ENCODE measurements around the gene UNC45A. TPM values are rescaled to one million over a fixed set of nuclear protein-coding genes. Genes with fewer than 3 reads are reported as not detected.

UNC45A gene
- total and polyA plus RNA-seq, 2 of the 13 experiments (the other 11 are each of a cell fraction or from before 2014, with no cell fraction given), result 33.8 to 39.7 TPM

DNA sequence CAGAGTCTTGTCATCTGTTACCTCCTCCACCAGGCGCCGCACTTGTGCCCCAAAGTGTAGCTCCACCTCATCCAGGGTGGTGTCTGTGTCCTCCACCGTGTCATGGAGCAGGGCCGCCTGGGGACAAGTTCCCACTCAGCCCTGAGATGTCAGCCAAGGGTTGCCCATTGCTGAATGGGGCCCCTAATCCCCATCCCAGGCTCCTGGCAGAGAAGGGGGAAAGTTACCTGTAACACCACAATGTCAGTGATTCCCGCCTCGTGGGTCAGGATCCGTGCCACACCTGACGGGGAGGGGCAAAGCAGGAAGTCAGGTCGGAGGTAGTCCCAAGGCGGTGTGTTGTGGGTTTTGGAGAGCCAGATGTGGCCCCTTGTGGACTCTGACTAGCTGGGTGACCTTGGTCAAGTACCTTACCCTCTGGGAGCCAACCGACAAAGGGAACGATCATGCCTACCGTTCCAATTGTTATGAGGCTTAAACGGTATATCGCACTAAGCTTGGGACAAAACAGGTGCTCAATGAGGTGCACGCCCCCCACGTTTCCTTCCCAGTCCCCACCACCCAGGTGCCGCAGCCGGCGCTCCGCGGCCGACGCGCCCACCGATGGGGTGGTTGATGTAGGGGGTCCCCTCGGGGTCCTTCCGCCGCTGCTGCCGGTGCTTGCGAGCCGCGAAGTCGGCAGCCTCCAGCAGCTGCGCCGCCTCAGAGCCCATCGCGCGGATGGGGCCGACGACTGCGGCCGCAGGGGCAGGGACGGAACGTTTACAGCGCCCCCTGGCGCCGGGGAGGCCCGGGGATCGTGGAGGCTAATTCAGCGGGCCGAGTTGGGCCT is 3.0 kb upstream of the UNC45A start, which contains the start of gene HDDC3 (continued):
- no peak for TF ChIP-seq GFI1 (CRISPR knock-in tag; IDR thresholded peaks at IDR 0.05; ENCODE audit: borderline replicate concordance)
- TF ChIP-seq, protein P1, sequence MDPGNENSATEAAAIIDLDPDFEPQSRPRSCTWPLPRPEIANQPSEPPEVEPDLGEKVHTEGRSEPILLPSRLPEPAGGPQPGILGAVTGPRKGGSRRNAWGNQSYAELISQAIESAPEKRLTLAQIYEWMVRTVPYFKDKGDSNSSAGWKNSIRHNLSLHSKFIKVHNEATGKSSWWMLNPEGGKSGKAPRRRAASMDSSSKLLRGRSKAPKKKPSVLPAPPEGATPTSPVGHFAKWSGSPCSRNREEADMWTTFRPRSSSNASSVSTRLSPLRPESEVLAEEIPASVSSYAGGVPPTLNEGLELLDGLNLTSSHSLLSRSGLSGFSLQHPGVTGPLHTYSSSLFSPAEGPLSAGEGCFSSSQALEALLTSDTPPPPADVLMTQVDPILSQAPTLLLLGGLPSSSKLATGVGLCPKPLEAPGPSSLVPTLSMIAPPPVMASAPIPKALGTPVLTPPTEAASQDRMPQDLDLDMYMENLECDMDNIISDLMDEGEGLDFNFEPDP (CRISPR knock-in tag; conservative IDR thresholded peaks at IDR 0.05), result peak; percentile 90; the same call in 1 of the 2 replicates
- peak; percentile 83 for TF ChIP-seq TARDBP (CRISPR knock-in tag; IDR thresholded peaks at IDR 0.05)
- TF ChIP-seq FOXA3 (CRISPR knock-in tag; IDR thresholded peaks at IDR 0.05), result peak; percentile 23; the same call in 1 of the 2 replicates
- no peak; the same call in none of the 2 replicates for TF ChIP-seq RXRA (CRISPR knock-in tag; IDR thresholded peaks at IDR 0.05)
- no peak for TF ChIP-seq ZFAT (CRISPR knock-in tag; conservative IDR thresholded peaks at IDR 0.05)
- TF ChIP-seq ATF7 (IDR thresholded peaks at IDR 0.05), result no peak
- no peak for TF ChIP-seq ATF7 (CRISPR knock-in tag; IDR thresholded peaks at IDR 0.05)
- TF ChIP-seq GABPB1 (CRISPR knock-in tag; IDR thresholded peaks at IDR 0.05), result peak; percentile 89
- TF ChIP-seq, protein P2, sequence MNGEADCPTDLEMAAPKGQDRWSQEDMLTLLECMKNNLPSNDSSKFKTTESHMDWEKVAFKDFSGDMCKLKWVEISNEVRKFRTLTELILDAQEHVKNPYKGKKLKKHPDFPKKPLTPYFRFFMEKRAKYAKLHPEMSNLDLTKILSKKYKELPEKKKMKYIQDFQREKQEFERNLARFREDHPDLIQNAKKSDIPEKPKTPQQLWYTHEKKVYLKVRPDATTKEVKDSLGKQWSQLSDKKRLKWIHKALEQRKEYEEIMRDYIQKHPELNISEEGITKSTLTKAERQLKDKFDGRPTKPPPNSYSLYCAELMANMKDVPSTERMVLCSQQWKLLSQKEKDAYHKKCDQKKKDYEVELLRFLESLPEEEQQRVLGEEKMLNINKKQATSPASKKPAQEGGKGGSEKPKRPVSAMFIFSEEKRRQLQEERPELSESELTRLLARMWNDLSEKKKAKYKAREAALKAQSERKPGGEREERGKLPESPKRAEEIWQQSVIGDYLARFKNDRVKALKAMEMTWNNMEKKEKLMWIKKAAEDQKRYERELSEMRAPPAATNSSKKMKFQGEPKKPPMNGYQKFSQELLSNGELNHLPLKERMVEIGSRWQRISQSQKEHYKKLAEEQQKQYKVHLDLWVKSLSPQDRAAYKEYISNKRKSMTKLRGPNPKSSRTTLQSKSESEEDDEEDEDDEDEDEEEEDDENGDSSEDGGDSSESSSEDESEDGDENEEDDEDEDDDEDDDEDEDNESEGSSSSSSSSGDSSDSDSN (CRISPR knock-in tag; IDR thresholded peaks at IDR 0.05), result peak; percentile 95
- TF ChIP-seq CREB1 (IDR thresholded peaks at IDR 0.05), result peak; percentile 46; the same call in 1 of the 2 replicates
- no peak for TF ChIP-seq CREB1 (CRISPR knock-in tag; IDR thresholded peaks at IDR 0.05)
- TF ChIP-seq HHEX (CRISPR knock-in tag; IDR thresholded peaks at IDR 0.05), result no peak
- TF ChIP-seq, protein P3, sequence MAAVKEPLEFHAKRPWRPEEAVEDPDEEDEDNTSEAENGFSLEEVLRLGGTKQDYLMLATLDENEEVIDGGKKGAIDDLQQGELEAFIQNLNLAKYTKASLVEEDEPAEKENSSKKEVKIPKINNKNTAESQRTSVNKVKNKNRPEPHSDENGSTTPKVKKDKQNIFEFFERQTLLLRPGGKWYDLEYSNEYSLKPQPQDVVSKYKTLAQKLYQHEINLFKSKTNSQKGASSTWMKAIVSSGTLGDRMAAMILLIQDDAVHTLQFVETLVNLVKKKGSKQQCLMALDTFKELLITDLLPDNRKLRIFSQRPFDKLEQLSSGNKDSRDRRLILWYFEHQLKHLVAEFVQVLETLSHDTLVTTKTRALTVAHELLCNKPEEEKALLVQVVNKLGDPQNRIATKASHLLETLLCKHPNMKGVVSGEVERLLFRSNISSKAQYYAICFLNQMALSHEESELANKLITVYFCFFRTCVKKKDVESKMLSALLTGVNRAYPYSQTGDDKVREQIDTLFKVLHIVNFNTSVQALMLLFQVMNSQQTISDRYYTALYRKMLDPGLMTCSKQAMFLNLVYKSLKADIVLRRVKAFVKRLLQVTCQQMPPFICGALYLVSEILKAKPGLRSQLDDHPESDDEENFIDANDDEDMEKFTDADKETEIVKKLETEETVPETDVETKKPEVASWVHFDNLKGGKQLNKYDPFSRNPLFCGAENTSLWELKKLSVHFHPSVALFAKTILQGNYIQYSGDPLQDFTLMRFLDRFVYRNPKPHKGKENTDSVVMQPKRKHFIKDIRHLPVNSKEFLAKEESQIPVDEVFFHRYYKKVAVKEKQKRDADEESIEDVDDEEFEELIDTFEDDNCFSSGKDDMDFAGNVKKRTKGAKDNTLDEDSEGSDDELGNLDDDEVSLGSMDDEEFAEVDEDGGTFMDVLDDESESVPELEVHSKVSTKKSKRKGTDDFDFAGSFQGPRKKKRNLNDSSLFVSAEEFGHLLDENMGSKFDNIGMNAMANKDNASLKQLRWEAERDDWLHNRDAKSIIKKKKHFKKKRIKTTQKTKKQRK (IDR thresholded peaks at IDR 0.05; ENCODE audit: low read length), result no peak
- TF ChIP-seq, protein P4, sequence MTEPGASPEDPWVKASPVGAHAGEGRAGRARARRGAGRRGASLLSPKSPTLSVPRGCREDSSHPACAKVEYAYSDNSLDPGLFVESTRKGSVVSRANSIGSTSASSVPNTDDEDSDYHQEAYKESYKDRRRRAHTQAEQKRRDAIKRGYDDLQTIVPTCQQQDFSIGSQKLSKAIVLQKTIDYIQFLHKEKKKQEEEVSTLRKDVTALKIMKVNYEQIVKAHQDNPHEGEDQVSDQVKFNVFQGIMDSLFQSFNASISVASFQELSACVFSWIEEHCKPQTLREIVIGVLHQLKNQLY (CRISPR knock-in tag; IDR thresholded peaks at IDR 0.05), result no peak
- no peak for TF ChIP-seq POLR2AphosphoS2 (IDR thresholded peaks at IDR 0.05; ENCODE audit: low read depth, low read length)
- TF ChIP-seq, protein P5, sequence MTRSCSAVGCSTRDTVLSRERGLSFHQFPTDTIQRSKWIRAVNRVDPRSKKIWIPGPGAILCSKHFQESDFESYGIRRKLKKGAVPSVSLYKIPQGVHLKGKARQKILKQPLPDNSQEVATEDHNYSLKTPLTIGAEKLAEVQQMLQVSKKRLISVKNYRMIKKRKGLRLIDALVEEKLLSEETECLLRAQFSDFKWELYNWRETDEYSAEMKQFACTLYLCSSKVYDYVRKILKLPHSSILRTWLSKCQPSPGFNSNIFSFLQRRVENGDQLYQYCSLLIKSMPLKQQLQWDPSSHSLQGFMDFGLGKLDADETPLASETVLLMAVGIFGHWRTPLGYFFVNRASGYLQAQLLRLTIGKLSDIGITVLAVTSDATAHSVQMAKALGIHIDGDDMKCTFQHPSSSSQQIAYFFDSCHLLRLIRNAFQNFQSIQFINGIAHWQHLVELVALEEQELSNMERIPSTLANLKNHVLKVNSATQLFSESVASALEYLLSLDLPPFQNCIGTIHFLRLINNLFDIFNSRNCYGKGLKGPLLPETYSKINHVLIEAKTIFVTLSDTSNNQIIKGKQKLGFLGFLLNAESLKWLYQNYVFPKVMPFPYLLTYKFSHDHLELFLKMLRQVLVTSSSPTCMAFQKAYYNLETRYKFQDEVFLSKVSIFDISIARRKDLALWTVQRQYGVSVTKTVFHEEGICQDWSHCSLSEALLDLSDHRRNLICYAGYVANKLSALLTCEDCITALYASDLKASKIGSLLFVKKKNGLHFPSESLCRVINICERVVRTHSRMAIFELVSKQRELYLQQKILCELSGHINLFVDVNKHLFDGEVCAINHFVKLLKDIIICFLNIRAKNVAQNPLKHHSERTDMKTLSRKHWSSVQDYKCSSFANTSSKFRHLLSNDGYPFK (CRISPR knock-in tag; IDR thresholded peaks at IDR 0.05; ENCODE audit: borderline replicate concordance), result peak; percentile 73; the same call in 1 of the 2 replicates
- TF ChIP-seq NFKB2 (CRISPR knock-in tag; IDR thresholded peaks at IDR 0.05; ENCODE audit: borderline replicate concordance), result peak; percentile 86; the same call in 1 of the 2 replicates
- TF ChIP-seq MEIS2 (CRISPR knock-in tag; IDR thresholded peaks at IDR 0.05), result peak; percentile 49; the same call in 1 of the 2 replicates
- TF ChIP-seq ZNF12 (CRISPR knock-in tag; IDR thresholded peaks at IDR 0.05), result no peak

Data from HepG2 (cell line).